Kidney (tissue), 14 donors: ENCODE results near the gene INO80D. TPM values are rescaled to one million over a fixed set of nuclear protein-coding genes. Genes with fewer than 3 reads are reported as not detected.

ENCODE experiments used
- DNase-seq, 5 donors: peaks; one replicate each; pipeline ENCODE4 v3.0.0-alpha.2; 2013 to 2020
- FAIRE-seq: peaks from 2 replicates; lab custom pipeline; 2012; peaks lifted over from hg19 to GRCh38; lab: Jason Lieb, UNC
- H3K27ac ChIP-seq, 2 donors: one replicate each; pipeline ENCODE4 v1.7.0; 2013; ENCODE audit warnings: low read depth in 2 of 2, low read length in 2 of 2, inconsistent platforms in 1 of 2
- H3K27me3 ChIP-seq: one replicate; pipeline ENCODE4 v1.7.1; 2013; ENCODE audit warnings: low read length, inconsistent platforms; ENCODE audit not compliant: control insufficient read depth, insufficient read depth
- H3K36me3 ChIP-seq, 3 donors: one replicate each; pipeline versions ENCODE4 v1.7.0 to v1.7.1; 2013; ENCODE audit warnings: low read length in 3 of 3, control low read depth in 1 of 3, inconsistent platforms in 1 of 3; ENCODE audit not compliant: insufficient read depth in 3 of 3, control insufficient read depth in 2 of 3
- H3K4me1 ChIP-seq, 3 donors: one replicate each; pipeline versions ENCODE4 v1.7.0 to v1.7.1; 2013; ENCODE audit warnings: low read length in 3 of 3, inconsistent platforms in 1 of 3, low read depth in 1 of 3; ENCODE audit not compliant: control insufficient read depth in 2 of 3, insufficient read depth in 2 of 3
- H3K4me3 ChIP-seq, 3 donors: one replicate each; pipeline versions ENCODE4 v1.7.0 to v1.8.1; 2013; ENCODE audit warnings: low read length in 3 of 3, control low read depth in 1 of 3, inconsistent platforms in 1 of 3
- H3K9ac ChIP-seq, 3 donors: one replicate each; pipeline versions ENCODE4 v1.7.0 to v1.7.1; 2013; ENCODE audit warnings: low read length in 3 of 3, control low read depth in 1 of 3, inconsistent platforms in 1 of 3
- H3K9me3 ChIP-seq, 3 donors: one replicate each; pipeline versions ENCODE4 v1.7.0 to v1.7.1; 2013; ENCODE audit warnings: low read length in 3 of 3, control low read depth in 1 of 3, inconsistent platforms in 1 of 3; ENCODE audit not compliant: control insufficient read depth in 2 of 3, insufficient read depth in 1 of 3
- intact Hi-C: fragments of 100-400 bp; cut with DNase I; formaldehyde crosslinking; loops from one replicate; pipeline ENCODE4 v1.11.1; 2022
- polyA plus RNA-seq: library from polyadenylated mRNA; stranded (reverse); fragments of 350-450 nt; fragmentation: Illumina TruSeq; extraction: RNeasy Lipid Tissue Mini Kit (QIAGEN cat#74804); gene quantifications from one replicate; pipeline ENCODE4 v1.2.3, GENCODE V29; 2014; ENCODE audit warnings: low read depth, low replicate concordance; ENCODE audit not compliant: insufficient read depth
- total RNA-seq: library from RNA; stranded (reverse); fragmentation: NEBNext Ultra II Directional; extraction: Animal tissue kit (Norgen Biotek cat#: 25700); gene quantifications from one replicate; pipeline ENCODE4 v1.2.1, GENCODE V29; 2021
- TF ChIP-seq, protein P1 (sequence below): IDR thresholded peaks from 3 replicates; pipeline ENCODE4 v1.5.1; 2012; ENCODE audit warnings: mild to moderate bottlenecking, moderate library complexity, borderline replicate concordance; ENCODE audit not compliant: insufficient read depth; ENCODE audit errors: extremely low read depth
- donor health status: control.
- donor health status: control.
- donor health status: control.
- donor health status: control.
- donor health status: control.
- donor health status: DM: yes; HTN: yes; CAD: no.
- donor health status: Normal renal cell carcinoma (clear cell type).

The INO80D gene
- total and polyA plus RNA-seq, 2 donors from 2014 or later: 1.7 to 29.9 TPM

DNA sequence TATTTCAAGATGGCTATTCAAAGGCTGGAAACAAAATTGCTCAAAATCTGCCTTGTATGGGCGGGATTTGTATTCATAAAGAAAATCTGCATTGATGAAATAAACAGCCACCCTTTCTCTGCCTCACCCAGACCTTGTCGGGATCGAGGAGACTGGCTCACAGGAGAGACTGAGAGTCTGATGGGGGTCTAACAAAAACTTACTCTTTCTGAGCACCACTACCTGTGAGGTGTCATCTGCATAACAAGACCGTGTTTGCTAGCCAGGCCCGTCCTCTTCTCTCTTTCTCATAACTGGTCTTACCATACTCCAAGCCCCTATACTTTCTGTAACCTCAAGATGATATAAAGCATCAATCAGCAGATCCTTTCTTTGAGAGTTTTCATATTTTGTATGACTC is 115.6 kb downstream of the INO80D start:
- Histone ChIP-seq H3K27ac (no peak overlapping the region), H3K36me3 (no peaks in the 10 kb centered on the region), H3K4me1 (peaks cover 1 to 9% (median 2%) of the 10 kb centered on the region in 3 donors), H3K27me3 (no peaks in the 10 kb centered on the region), H3K4me3 (no peak overlapping the region), H3K9me3 (no peaks in the 10 kb centered on the region), H3K9ac (no peak overlapping the region)
- DNase-seq (no peak), FAIRE-seq (no peak)
- intact Hi-C loops: no loop called here
- TF ChIP-seq, protein P1, sequence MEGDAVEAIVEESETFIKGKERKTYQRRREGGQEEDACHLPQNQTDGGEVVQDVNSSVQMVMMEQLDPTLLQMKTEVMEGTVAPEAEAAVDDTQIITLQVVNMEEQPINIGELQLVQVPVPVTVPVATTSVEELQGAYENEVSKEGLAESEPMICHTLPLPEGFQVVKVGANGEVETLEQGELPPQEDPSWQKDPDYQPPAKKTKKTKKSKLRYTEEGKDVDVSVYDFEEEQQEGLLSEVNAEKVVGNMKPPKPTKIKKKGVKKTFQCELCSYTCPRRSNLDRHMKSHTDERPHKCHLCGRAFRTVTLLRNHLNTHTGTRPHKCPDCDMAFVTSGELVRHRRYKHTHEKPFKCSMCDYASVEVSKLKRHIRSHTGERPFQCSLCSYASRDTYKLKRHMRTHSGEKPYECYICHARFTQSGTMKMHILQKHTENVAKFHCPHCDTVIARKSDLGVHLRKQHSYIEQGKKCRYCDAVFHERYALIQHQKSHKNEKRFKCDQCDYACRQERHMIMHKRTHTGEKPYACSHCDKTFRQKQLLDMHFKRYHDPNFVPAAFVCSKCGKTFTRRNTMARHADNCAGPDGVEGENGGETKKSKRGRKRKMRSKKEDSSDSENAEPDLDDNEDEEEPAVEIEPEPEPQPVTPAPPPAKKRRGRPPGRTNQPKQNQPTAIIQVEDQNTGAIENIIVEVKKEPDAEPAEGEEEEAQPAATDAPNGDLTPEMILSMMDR: no peak

DNA sequence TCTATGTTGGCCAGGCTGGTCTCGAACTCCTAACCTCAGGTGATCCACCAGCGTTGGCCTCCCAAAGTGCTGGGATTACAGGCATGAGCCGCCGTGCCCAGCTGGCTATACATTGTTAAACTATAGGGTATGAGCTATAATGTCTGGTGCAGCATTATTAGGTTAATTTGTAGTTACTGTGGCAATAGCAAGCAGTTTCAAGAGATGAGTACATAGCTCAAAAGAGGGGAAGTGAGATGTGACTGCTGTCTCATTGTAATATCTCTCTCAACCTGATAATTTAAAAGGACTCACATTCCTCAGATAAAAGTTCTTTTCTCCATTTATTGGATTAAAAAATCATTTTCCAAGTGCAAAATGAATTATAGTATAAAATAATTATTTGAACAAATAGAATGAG is 116.4 kb downstream of the INO80D start:
- Histone ChIP-seq H3K4me3 (no peak overlapping the region), H3K9me3 (no peaks in the 10 kb centered on the region), H3K4me1 (peaks cover 0 to 3% (median 0%) of the 10 kb centered on the region in 3 donors), H3K27me3 (no peaks in the 10 kb centered on the region), H3K27ac (no peak overlapping the region), H3K9ac (no peak overlapping the region), H3K36me3 (no peaks in the 10 kb centered on the region)
- no peak for FAIRE-seq
- no peak for DNase-seq
- intact Hi-C loops: no loop called here
- TF ChIP-seq, protein P1: no peak

DNA sequence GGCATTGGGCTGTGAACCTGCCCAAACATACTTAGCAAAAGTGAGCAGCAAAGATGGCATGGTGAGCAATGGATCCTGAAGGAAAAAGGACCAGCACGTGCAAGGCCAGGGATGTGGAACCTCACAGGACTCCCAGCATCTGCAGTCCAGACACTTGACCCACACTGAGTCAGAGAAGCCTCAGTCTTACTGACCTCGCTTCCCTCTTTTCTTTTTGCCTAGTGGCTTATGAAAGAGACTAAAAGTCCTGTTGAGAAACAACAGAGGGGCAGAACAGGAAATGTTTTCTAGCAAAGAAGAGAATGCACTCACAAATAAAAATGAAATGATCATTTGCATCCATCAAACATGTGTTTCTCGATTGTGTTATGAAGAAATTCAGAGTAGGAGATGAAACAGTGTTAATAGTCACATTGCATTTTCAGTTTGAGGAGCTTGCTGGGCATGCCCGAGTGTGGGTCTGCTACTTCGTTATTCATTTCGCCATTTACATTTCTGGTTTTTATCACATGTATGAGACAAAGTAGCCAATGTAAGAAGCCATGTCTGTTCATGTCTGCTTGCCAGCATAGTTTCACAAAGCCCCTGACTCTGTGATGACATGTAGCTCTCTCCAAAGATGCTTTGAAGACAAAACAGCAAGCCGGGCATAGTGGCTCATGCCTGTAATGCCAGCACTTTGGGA is 118.4 kb downstream of the INO80D start:
- Histone ChIP-seq H3K4me1 (no peaks in the 10 kb centered on the region), H3K27me3 (no peaks in the 10 kb centered on the region), H3K9ac (no peak overlapping the region), H3K27ac (no peak overlapping the region), H3K36me3 (no peaks in the 10 kb centered on the region), H3K9me3 (no peaks in the 10 kb centered on the region), H3K4me3 (no peak overlapping the region)
- no peak for DNase-seq
- intact Hi-C loops: no loop called here
- TF ChIP-seq, protein P1: no peak
- FAIRE-seq: no peak

DNA sequence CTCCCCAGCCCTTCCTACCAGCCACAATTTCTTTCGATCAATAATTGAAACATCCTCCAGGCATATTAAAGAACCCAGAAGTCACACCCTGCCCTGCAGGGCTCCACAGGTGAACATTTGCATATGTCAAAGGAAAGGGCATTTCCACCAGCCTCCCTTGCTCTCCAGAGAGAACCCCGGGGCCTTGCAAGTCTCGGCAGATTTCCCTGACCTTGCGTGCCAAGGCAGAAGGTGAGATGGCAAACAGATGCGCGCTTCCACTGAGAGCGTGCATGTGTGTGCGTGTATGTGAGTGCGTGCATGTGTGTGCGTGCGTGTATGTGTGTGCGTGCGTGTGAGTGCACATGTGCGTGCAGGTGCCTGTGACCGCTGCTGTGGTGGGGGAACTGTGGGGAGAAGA is 120.3 kb downstream of the INO80D start:
- no peak overlapping the region for H3K27ac ChIP-seq
- H3K4me1 ChIP-seq: no peaks in the 10 kb centered on the region
- TF ChIP-seq, protein P1: no peak
- intact Hi-C loops: no loop called here
- DNase-seq (no peak), FAIRE-seq (no peak)
- H3K36me3 ChIP-seq: no peaks in the 10 kb centered on the region
- no peak overlapping the region for H3K9ac ChIP-seq
- no peak overlapping the region for H3K4me3 ChIP-seq
- no peaks in the 10 kb centered on the region for H3K27me3 ChIP-seq
- H3K9me3 ChIP-seq: no peaks in the 10 kb centered on the region
